Stimulated activated CD8-positive, alpha-beta memory T cell treated with anti-CD3 and anti-CD28 coated beads, Interleukin-12 subunit alpha, Interleukin-12 subunit beta, amount 100 ng/mL, for 4 hours (primary cell): ENCODE results near the gene MAB21L3.

Experiments used
- DNase-seq: peaks from one replicate; pipeline ENCODE4 v3.0.0-alpha.2; 2020; ENCODE audit warnings: low read depth

MAB21L3 gene

DNA sequence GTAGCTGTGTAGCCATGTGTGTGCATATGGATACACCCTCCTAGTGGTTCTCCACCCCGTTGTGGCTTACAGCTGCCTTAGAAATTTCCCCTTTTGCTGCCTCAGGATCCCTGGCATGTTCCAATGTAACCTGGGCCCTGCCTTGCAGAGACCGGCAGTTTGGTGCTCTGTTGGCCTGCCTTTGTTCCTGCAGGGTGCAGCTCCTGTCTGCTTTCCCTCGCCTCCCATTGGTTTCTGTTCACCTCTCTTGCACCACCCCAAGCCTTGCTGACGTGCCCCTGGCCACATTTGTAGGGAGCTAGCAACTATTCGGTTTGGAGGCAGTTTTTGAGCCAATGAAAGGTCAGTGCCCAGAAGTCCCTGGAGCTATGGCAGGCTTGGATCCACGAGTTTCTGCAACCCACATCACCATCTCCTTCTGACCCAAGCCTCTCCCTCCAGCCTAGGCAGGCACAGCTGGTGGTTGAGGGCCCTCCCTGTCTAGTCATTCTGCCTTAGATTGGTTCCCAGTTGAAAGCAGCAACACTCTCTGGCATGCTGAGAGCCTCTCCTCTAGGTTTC lies 54.9 kb downstream of the MAB21L3 start:
- DNase-seq: no peak

DNA sequence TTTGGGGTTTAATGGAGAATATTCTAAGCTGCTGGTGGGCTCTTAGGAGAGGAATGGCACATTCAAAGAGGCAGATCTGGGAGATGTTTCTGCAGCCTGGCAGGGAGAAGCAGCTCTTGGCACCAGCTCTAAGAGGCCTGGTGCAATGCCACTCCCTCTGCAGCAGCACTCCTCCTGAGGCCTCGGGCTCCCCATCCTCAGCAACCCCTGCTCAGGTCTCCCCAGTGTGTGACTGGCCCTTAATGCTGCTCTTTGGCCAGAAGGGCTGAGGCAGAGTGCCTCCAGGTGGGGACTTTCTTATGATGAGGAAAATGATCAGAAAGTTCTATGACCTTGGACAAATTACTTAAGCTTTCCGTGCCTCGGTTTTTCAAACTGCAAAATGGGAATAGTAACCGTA lies 55.5 kb downstream of the MAB21L3 start:
- no peak for DNase-seq

DNA sequence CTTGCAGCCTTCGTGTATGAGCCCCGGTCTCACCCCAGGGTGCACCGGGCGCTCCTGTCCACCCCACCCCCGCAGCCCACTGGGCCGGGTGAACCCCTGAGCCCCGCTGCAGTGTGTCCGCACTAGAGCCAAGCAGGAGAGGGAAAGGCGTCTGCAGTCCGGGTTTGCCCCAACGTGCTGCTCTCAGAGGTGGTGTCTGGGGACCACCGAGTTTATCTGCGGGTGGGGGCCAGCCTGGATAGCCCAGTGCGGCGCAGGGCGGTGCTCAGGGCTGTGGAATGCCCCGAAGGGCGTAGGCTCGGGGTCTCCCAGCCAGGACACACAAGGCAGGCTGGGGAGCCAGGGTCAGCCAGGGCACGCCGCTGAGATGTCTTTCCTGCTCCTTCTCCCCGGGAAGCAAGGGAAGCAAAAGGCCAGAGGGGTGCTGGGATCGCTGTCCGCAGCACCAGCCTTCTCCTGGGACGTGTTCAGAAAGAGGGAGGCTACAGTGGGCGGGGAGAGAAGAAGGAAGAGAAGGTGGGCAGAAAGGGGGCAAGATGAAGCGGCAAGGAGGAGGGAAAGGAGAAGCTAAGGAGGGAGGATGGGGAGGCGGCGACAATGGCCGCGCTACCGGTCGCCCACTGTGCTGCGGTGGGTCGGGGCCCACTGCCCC lies 56.6 kb downstream of the MAB21L3 start:
- no peak for DNase-seq

DNA sequence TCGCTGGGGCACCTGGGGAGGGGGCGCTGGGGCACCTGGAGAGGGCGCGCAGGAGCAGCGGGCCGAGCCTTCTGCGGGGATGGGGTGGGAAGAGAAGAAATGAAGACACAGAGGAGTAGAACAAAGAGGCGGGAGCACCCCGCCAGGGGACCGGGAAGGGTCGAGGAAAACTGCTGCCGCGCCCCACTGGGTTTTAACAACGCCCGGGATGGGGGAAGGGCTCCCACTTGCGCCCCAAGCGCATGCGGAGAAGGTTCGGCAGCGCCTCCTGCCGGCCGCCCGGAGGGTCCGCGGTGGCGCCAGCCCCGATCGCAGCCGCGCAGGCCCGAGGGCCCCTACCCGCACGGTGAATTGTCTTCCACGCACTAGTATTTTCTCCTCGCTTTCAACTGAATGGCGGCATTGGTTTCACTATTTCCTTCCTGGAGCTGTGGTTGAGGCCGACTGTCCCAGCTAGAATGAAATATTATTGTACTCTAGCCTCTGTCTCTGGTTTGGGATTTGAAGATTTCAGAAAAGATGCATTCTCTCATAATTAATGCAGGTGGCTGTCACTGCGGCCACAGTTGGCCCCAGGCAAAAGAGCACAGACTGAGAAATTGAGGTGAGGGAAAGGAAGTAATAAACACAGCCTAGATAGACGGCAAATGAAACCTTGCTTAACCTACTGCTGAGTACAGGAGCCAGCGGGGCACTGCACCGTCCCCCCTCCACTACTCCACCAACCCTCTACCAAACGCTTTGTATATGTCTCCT lies 57.3 kb downstream of the MAB21L3 start:
- peak; percentile 66 for DNase-seq

DNA sequence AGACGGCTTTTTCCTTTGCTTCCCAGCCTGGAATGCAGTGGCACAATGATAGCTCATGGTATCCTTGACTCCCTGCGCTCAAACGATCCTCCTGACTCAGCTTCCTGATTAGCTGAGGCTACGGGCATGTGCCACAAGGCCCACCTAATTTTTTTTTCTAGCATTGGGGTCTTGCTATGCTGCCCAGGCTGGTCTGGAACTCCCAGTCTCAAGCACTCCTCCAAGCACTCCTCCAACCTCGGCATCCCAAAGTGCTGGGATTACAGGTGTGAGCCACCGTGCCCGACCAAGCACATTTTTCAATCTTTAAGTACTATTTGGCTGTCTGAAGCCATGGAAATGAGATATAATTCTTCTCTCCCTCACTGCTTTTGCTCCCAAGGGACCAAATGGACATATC lies 58.7 kb downstream of the MAB21L3 start:
- no peak for DNase-seq

DNA sequence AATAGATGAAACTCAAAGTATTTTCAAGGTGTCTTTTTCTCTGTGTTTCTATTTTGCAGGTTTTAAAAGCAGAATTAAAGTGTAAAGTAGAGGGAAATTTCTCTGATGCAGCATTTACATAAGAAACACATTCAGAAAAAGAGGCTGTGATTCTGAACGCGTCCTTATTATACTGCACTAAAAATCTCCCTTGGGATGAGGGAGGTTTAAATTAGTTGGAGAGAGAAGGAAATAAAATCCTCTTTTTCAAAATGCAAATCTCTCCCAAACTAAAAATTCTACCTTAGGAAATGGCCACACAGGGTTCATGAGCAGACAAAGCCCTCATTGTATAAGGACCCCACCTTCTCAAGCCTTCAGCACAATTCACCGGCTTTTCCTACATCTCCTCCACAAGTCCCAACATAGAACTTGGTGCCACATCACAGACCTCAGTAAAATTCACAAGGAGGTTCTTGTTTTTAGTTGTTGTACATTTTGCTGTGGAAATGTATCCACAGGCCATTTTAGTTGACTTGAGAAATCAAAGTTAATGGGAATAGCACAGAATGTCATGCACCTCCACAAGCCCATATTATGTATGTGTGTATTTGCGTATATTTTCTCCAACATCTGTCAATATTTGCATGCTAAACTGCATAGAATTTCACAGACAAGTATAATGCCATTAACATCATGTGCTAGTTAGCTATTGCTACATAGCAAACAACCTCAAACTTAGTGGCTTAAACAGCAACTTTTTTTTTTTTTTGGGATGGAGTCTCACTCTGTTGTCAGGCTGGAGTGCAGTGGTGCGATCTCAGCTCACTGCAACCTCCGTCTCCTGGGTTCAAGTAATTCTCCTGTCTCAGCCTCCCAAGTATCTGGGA lies 59.8 kb downstream of the MAB21L3 start:
- no peak for DNase-seq

DNA sequence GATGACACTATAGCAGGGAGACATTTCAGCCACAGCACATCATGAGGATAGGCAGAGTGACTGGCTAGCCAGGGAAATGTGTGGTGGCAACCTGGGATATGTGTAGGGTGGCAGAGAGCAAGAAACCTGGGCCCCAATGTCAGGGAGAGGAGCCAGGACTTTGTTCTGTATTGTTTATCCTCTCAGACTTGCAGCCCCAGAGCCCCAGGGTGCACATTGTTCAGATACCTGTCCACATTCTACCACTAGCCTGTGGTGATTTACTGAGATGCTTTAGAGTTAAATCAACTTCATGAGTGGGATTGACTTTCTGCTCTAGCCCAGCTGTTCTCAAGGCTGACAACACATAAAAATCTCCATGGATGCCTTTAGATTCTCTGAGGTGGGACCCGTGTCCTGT lies 61.5 kb downstream of the MAB21L3 start:
- DNase-seq: no peak

DNA sequence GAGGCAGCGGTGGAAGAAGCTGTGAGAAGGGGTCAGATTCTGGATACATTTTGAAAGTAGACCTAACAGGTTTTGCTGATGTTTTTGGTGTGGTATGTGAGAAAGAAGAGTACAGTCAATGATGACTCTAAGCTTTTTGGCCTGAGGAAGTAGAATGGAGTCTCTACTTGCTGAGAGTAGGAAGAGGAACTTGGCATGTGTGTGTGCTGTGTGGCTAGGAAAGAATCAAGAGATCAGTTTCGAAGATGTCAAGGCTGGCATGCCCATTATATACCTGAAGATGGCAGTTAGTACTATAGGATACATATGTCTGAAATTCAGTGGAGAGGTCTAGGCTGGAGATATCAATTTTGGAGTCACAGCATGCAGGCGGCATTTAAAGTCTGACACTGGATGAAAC lies 64.4 kb downstream of the MAB21L3 start:
- no peak for DNase-seq

DNA sequence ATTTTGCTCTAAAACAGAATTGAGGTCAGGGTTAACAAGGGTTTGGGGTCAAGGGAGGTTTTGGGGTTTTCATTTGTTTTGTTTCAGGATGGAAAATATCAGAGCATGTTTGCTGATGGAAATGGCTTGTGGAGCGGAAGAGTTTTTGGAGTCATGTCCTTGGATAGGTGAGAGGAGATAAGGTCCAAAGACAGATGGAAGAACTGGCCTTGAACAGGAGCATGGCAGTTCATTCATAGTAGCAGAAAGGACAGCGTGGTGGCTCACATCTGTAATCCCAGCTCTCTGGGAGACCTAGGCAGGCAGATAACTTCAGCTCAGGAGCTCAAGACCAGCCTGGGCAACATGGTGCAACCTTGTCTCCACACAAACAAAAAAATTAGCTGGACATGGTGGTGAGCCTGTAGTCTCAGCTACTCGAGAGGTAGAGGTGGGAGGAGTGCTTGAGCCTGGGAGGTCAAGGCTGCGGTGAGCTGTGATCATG lies 65.1 kb downstream of the MAB21L3 start:
- DNase-seq: no peak

DNA sequence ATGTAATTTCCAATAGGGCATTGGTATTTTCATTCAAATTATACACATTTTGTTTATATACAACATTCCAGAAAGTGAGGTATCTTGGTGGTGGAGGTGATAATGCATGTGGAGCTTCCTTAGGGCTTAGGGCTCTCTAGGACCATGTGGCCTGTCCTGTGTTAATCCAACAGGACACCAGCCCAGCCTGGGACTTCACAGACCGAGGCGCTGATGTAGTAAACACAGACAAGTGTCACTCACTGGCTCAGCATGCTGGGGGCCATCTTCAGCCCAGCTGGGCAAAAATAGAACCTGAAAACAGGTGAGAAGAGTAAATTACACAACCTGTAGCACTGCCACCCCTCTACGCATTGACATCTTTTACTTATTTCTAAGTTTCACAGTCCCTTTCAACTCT lies 66.7 kb downstream of the MAB21L3 start:
- DNase-seq: no peak

DNA sequence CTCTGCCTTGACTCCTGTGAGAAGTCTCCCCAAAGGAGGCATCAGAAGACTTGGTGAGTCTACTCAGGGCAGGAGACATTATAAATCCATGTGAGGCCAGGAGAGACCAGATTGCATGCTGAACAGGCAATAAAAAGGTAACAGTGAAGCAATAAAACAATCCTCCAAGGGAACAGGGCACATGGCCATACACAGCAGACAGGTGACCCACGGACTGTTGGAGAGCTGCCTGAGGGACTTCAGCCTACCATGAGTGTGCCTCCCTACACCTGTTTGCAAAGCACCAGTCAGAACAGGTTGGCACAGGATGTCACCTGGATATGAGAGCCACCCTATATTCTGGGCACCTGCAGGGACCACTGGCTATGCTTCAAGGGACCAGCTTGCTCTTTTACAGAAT lies 67.6 kb downstream of the MAB21L3 start:
- DNase-seq: no peak

DNA sequence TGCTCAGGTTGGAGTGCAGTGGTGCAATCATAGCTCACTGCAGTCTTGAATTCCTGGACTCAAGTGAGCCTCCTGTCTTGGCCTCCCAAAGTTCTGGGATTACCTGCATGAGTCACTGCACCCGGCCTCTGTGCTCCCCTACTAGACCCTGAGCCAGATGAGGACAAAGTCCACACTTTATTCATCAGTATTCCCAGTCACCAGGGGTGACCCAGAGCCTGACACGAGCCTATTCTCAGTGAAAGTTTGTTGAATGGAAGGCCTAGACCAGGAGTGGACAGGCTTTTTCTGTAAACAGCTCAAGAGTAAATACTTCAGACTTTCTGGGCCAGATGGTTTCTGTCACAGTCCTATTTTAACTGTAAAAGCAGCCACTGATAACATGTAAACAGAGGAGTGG lies 68.2 kb downstream of the MAB21L3 start:
- no peak for DNase-seq

DNA sequence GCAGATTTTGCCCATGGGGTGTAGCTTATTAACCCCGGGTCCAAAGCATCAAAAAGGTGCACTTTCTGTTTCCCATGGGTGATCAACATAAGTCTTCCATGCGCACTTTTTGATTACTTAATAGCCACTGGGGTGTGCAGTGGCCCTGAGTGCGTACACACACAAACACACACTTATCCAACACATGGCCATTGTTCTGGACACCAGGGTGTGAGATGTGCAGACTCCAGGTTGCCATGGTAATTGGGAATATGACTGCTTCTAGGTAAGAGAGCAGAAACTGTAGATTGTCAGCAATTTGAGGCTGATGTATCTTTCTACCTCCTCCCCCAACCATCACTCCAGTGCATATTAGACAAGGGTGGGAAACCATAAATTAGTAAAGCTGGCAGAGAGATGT lies 68.8 kb downstream of the MAB21L3 start:
- DNase-seq: no peak

DNA sequence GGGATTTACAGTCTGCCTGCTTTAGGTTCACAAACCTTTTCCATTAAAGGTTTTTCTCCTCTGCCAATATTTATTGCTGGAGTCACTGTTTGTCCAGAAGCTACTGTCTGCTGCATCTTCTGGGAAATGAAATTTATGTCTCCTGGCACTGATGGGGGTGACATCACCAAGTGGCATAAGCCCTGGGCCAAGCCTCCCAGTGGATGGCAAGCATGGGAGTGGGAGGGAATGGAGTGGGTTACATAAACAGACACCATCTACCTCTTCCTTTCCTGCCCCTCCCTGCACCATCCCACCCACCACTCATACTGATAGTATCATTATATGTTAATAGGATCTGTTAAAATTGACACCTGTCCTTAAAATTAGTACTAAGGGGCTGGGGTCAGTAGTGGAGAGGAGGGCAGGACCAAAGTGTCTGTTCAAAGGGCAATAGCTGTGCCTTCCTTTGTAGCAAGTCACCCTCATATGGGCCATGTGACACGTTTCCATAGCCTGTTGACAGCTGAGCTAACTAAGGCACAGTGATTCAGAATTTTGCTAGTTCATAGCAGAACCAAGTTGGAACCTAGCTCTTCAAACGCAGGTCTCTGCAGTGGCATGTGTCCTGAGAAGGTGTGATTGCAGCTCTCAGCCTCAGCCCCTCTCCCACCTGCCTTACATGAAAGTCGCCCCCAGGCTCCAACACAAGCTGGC lies 71.0 kb downstream of the MAB21L3 start:
- no peak for DNase-seq
